GM18867 (cell line): Measurements from ENCODE around the gene LRRC51.

Experiments used
- ATAC-seq: cut with Tn5 transposase; IDR thresholded peaks from one replicate; pipeline ENCODE4 v1.9.1; 2021; ENCODE audit warnings: mild to moderate bottlenecking, moderate library complexity; ENCODE audit not compliant: unreplicated experiment

The LRRC51 gene, protein sequence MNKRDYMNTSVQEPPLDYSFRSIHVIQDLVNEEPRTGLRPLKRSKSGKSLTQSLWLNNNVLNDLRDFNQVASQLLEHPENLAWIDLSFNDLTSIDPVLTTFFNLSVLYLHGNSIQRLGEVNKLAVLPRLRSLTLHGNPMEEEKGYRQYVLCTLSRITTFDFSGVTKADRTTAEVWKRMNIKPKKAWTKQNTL

DNA sequence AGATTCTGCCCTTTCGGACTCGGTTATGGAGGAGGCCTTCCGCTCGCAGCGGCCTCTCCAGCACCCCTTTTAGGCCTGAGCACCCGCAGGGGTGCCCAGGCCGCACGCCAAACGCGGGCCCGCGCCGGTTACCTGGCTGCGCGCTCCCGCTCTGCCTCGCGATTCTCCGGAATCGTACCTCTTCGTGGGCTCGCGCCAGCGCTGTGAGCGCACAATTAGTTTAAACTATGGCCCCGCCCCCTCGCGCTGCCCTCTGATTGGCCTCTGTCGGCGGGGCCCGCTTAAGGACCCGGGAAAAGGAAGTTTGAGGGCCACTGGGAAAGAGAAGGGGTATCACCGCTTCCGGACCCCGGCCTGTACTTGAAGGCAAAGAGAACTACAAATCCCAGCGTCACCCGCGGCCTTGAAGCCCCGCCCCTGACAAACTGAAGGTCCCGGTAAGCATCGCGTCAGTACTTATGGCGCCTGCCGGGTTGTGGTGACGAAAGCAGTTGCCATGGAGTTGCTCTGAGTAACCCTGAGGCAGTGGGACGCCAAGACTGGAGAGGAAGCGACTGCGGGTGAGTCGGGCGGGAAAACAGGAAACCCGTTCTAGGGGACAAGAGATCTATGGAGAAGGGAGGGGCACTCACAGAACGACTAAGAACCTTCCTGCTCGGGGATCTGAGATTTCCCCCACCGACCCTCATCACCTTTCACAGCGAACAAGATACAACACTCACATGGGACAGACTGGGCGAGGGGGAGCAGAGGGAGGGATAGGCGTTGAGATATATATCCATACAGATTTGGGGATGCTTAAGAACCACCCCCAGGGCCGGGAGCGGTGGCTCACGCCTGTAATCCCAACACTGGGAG is at the start of gene LRRC51, which contains the start of gene NUMA1:
Gene LRRC51 (plus strand): TSS at position 525 of the 858 bp plus-strand sequence. CDS start 8,234 bp downstream, outside the sequence.
Gene NUMA1 (minus strand): TSS at position 217 of the 858 bp plus-strand sequence. CDS start 44,599 bp downstream, outside the sequence.
- ATAC-seq: peak; percentile 89

DNA sequence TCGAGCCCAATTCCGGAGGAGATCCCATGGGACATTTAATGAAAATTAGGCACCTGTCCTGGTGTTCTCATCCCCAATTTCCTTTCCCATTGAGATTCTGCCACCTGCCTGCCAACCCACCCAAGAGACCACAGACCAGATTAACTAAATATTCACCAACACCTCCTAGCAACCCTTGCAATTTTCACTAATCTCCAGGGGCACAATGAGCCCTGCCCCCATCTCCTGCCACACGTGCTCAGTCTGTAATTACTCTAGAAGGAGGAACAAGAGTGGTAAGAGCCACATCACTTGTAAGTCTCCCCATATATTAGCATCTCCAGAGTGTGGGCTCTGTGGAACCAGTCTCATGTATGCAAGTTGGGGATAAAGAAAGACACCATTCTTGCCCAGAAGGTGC is 44.0 kb upstream of the LRRC51 start:
- ATAC-seq: no peak

DNA sequence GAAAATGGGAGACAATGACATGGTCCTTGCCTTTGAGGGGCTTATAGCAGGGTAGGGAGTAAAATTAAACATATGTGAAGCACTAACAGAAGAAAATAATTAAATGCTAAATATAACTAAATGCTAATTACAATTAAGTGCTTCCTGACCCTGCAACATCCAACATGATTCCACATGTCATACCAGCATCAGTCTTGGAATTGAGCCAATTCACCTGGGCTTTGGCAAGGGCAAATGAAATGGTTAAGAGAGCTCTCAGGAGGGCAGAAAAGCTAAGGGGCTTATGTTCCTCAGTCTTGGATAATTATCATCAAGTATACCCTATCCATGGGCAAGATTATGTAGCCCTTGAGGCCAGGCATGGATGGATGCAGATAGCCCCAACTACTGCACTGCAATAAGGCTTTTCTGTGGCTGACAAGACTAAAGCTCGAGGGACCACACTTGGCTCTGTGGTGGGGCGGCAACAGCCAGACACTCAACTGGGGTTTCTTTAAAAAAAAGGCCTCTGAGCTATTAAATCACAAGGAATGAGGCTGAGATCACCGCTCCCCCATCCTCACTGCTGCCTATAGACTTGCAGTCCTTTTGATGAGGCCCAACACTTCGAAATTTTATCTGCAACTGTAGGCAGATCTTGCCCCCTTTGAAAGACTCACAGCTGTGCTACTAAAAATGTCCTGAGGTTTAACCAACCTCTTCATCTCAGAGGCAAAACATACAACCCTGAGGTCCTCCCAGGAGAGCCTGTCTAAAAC is 42.9 kb upstream of the LRRC51 start:
- ATAC-seq: no peak

DNA sequence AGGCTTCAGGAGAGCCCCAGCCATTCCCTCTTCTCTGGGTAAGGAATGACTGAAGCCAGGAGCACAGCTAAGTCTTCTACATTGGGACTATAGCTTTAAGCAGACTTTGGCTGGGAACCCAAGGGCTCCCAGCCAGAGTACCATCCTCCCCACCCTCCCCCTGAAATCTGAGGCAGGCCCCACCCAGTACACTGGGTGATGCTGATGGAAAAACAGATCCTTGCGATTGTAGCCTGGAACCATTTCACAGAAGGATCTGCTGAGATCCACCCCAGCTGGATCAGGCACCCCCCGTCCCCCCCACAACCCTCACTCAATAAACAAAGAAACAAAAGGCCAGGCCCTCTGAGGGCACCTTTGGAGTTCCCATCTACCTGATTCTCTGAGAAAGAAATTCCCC is 42.2 kb upstream of the LRRC51 start:
- no peak for ATAC-seq

DNA sequence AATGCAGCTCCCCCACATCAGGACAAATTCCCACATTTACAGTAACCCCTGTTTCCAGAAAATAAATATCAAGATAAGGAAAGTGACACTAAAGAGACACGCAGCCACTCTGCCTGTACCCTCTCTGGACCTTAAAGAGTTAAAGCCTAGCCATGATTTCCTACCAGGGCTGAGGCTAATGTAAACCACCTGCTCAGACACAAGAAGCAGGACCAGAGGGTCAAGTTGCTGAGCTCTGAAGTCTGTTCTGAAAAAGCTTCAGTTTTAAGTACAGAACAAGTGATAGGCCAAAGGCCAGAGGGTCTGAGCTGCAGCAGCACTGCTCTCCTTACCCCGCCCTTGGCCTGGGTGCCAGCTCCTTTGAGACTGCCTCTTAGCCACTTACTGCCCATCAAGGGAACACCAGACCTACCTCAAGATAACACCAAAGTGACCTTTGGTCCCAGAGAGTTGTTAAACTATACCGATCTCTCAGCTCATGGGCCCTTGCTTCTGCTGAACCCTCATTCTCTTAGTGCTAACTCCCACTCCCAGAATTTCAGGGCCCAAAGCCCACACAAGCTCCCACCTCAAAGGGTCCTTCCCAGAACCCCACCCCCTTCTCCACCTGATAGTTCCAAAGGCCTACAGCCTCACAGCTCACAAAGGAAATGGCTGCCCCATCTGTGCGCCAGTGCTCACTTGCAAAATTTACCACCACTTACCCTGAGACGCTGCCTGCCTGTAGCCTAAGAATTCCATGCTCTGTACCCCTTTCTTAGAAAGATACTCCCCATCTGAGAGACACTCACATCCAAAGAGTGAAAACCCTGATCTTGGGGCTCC is 41.4 kb upstream of the LRRC51 start:
- ATAC-seq: no peak

DNA sequence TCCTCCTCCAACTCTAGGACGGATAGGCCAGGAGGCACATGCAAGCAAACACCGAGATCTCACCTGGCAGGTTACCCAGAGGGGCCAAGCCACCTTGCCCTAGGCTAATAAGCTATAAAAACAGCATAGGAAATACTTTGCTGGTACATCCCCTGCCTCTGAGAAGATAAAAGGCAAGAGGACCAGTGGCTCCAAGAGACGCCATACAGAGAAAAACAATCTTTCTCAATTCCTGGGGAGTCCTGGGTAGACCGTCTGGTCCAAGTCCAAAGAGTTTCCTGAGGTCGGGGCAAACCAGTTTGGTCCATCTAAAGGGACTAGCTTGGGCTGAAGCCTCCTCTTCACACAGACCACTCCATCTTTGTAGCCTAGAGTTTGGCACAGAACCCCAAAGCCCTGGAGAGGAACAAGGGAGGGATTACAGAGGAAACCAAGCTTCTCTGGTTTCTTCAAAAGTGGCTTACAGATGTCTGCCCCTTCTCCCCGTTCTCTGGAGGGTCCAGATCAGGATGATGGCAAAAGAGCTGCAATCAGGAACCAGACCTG is 40.7 kb upstream of the LRRC51 start:
- ATAC-seq: no peak

DNA sequence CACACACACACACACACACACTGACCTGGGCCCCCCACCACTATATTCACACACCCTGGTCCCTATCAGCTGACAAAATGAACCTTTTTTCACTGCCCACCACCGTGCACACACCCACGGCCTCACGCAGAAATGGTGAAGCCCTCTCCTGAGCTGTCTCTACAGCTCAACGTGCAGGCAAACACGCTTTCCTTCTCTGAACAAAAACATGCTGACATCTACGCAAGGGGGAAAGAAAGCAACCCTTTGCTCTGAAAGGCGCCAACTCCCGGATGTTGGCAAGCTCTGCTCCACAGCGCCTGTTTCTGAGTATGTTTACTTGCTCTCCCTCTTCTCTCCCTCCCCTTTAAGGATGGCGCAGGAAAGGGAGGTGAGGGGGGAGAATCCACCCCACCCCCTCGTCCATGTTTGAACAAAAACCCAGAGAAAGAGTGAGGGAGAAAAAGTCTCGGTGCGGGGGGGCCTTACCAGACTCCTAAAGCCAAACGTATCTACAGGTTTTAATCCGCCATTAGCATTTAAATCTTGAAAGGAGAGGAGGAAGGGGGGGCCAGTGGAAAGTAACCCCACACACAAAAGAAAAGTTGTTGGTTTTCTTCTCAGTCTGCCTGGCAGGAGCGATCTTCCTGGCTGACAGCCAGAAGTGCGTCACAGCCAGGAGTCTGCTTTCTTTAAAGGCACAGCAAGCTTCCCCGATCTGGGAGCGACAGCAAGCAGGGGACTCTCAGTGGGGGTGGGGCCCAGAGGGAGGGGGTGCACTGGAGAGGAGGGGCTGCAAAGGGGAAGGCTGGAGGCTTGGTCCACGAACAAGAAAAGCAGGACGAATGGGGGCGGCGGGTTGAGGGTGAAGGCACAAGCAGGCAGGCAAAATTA is 39.9 kb upstream of the LRRC51 start:
- ATAC-seq: no peak

DNA sequence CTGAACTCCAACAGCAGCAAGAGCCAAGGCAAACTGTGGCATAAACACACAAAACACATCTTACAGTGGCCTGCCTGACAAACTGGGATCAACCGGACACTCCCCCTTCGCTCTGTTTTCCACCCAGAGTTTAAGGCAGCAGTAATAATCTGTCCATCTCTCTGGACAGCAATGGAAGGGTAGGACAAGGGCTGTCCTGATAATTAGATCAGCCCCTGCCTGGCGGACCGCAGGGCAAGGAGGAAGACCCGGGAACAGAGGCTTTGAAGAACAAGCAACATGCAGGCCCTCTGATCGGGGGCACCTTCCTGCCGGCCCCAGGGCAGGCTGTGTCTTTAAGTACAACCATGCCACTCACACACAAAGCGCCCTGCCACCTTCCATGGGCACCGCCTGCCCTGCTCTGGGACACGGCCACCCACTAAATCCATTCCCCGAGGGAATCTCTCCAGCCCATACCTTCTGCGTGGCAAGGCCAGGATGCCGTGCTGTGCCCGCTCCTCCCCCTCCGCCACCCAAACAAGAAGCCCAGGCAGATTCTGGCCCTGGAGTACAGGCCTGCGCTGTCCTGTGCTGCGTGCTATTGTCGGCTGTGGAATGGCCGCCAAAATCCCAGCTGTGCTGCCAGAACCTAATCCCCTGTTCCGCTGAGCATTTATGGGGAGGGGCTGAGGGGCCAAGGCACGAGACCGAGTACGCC is 39.1 kb upstream of the LRRC51 start:
- no peak for ATAC-seq

DNA sequence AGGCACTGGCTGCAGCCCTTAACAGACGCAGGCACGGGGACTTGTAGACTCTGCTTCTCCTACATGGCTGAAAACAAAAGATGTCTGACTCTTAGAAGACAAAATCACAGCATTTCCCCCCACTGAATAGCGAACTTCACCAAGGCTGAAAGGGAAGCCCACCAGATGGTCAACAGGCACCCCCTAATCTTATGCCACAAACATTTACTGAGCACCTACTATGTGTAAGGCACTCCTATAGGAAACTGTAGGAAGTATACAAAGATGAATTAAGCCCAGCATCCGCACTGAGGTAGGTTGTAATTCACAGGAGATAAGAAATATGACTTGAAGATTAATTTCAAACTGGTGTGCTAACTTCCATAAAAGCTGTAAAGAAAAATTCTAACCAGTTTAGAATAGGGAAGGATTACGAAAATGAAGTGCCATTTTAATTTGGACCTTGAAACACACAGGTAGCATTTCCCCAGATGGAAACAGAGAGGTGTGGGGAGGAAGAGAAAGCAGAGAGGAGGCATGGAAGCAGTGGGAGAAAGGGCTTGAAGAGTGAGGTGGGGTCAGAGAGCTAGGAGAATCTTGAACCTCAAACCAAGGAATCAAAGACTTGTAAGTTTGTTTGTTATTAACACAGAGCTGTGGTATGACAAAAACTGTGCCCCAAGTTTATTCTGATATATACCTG is 38.4 kb upstream of the LRRC51 start:
- ATAC-seq: no peak

DNA sequence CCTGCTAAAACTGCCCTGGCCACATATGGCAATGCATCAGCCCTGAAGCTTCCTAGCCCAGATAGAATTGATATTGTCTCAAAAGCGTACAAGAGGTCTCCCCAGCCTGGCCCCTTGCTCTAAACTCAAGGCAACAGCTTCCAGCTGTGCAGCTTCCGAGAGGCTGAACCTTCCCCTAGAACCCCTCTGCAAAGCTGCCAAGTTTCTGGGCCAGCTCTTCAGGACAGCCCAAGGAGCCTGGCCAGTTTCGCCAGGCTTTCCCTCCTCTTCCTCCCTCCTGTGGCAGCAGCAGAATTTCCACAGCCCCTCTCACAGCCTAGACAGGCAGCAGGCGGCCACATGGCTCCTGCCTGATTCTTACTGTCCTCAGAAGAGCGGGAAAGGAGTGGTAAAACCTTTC is 34.8 kb upstream of the LRRC51 start:
- no peak for ATAC-seq

DNA sequence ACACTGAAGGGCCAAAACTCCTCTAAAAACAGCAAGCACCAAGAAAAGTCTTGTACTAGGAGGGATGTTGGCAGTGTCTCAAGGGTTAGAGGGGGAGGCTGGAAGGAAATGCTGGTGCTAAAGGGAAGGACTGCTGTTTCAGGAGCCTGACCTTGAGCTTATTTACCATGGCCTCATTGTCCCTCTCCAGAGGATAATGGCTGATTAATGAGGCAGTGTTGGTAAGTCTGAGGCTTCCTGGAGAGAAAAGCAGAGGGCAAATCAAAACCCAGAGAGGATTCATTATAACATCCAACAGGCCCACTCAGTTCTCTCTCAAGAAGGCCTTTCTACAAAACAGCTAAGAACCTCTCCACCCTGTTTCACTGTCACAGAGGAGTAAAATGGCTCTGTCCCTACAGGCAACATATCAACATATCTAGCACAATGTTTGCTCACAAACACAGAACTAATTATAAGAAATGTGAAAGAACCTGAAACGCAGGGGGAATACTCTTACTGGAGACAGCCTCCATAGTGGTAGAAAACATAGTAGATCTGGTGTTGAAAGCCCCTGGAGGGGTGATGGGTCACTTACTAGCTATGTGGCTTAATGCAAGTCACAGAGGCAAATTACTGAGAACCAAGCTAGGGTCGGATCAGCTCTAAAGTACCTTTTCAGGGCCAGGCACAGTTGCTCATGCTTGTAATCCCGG is 31.7 kb upstream of the LRRC51 start:
- no peak for ATAC-seq

DNA sequence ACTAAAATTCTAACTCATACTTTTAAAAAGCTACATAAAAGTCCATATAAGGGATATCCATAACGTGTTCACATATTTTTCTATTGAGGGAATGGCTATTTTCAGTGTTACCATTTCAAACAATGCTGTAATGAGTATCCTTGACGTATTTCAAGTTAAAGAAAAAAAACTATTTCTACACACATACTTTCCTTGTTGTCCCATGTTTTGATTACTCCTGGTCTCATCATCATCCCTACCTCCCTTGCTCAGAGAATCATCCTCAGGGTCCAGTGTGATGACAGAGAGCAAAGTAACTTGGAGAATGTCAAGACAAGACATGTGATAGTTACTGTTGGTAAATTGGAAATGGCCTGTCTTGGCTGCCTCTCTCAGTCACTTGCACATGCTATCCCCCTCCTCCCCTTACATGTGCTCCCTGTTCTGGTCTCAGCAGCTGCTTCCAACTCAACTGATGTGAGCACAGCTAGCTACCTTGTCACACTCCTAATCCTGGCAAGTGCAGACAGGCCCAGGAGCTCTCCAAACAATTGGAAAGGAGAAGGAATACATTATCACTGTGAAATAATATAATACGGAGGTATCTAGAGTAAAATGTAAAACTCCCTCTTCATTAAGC is 22.1 kb upstream of the LRRC51 start:
- ATAC-seq: no peak

DNA sequence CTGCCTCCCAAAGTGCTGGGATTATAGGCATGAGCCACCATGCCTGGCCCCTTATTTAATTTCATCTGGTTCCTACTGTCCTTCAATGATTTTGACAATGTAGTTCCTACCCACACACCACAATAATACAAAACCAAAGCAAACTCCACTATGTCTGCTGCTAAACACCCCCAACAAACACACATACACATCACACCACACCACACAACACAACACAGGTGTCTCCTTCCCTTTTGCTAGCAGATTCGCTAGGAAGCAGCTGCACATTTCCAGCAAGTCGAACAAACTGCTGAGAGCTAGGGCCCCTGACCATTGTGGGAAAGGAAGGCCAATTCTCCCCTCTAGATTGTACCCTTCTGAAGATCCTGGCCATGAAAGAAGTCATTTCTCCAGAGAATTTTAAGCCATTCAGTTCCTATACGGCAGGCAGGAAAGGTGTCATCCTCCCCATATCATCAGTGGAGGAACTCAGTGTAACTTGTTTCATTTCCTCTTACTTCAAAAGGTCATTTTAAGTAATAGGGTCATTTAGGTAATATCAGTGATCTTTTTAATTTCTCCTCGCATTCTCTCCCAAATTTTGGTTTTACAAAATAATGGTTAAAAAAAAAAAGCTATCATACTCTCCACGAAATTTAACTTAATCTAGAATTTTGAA is 18.8 kb upstream of the LRRC51 start:
- ATAC-seq: no peak

DNA sequence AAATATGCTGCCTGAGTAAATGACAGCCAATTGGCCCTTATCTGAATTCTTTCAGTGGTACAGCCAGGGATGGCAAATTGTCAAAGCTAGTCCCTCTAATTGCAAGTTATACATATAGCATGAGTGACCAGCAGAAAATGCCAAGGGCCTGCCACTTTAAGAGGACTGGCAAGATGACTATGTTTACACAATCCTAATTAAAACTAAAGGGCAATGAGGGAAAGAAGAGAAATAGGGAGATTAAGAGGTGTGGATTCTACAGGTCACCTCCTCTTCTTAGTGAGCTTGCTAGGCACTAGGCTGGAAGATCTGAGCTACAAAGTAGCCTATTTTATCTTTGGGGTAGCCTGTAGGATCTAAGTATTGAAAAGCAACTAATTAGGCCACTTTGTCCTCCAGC is 13.8 kb upstream of the LRRC51 start:
- no peak for ATAC-seq

DNA sequence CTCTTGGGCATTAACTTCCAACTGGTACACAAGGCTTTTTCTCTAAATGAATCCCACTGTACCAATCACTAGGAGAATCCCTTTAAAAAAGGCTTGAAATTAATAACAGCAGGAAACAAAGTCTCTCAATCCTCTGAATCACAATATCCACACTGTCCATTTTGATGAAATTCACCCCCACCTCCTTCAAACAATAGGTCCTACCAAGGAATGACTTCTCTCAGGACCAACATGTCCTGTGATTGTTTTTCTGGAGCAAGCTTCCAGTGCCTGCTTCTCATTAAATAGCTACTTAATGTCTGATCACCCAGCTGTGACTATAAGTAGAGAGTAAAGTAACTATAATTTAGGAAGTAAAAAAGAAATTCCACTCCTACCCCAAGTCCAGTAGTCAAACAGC is 13.4 kb upstream of the LRRC51 start:
- no peak for ATAC-seq

DNA sequence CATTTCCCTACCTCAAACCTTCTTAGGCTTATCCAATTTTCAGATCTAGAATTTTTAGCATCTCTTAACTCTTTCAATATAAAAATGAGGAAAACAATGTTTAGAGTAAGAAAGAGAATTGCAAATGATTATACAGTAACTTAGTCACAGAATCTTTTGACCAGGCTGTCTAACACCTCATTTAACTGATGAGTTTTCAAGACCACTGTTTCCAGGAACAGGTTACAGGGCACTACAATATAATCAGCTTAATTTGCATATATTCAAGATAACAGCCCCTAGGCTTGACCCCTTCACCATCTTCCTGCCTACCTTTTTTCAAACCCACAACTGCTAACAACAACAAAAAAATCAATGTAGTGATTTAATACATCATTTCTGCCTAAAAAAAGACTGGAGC is 13.0 kb upstream of the LRRC51 start:
- no peak for ATAC-seq

DNA sequence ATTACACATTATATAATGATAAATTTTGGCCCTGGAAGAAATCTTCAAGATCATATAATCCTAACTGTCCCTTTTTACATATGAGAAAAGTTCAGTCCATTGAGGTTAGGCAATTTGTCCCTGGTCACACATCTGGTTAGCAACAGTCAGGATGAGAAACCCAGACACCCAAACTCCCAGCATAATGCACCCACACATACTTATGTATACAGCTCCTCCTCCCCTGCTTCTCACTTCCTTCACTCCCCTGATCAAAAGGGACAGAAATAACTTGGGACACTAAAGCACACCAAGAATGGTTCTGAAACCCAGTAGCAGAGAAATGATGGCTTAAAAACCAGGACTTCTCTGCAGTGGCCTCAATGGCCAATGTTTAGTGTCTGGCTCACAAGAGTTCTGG is 11.4 kb upstream of the LRRC51 start:
- no peak for ATAC-seq
